Gastrocnemius medialis (tissue), 4 donors: ENCODE measurements around the gene DSCAML1.

Experiments used
- POLR2A ChIP-seq, 2 donors: fragments of 450-650 bp; IDR thresholded peaks; one replicate each; pipeline ENCODE4 v1.6.1; 2017; ENCODE audit warnings: antibody characterized with exemption in 2 of 2, mild to moderate bottlenecking in 2 of 2, moderate library complexity in 2 of 2
- TF ChIP-seq, protein P1 (sequence below), 5 experiments: fragments of 450-650 bp in 3 of 5; fragments of 200-600 bp in 2 of 5; sonication (generic) in 2 of 5; IDR thresholded peaks in 4 of 5; conservative IDR thresholded peaks in 1 of 5; 1 replicate in 4 of 5; 2 replicates in 1 of 5; pipeline ENCODE4 v1.5.1; 2016 to 2019; ENCODE audit warnings: antibody characterized with exemption in 5 of 5, mild to moderate bottlenecking in 3 of 5, moderate library complexity in 3 of 5

DNA sequence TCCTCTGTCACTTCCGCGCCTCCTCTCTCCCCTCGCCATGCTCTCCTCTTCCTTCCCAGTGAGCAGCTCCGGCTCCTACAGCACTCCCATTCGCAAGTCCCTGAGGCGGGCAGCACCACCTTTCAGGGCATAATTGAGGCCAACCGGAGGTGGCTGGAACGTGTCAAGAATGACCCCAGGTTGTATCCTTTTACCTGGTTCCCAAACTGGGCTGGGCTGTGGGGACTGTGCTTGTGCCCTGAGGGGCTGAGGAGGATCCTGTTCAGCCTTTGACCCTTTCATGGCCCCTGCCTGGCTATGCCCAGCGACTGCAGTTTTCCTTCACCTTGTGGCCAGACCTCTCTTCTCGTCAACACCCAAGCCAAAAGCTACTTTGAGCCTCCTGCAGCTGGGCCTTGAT lies 385.3 kb downstream of the DSCAML1 start:
- TF ChIP-seq, protein P1, sequence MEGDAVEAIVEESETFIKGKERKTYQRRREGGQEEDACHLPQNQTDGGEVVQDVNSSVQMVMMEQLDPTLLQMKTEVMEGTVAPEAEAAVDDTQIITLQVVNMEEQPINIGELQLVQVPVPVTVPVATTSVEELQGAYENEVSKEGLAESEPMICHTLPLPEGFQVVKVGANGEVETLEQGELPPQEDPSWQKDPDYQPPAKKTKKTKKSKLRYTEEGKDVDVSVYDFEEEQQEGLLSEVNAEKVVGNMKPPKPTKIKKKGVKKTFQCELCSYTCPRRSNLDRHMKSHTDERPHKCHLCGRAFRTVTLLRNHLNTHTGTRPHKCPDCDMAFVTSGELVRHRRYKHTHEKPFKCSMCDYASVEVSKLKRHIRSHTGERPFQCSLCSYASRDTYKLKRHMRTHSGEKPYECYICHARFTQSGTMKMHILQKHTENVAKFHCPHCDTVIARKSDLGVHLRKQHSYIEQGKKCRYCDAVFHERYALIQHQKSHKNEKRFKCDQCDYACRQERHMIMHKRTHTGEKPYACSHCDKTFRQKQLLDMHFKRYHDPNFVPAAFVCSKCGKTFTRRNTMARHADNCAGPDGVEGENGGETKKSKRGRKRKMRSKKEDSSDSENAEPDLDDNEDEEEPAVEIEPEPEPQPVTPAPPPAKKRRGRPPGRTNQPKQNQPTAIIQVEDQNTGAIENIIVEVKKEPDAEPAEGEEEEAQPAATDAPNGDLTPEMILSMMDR (IDR thresholded peaks at IDR 0.05 in 4 of 5, conservative IDR thresholded peaks at IDR 0.05 in 1 of 5), result no peak
- TF ChIP-seq POLR2A (IDR thresholded peaks at IDR 0.05), result no peak
